HG02798 (cell line): ENCODE results near the gene PLXDC2.

ENCODE experiments used
- ATAC-seq: cut with Tn5 transposase; IDR thresholded peaks from one replicate; pipeline ENCODE4 v1.9.1; 2021; ENCODE audit warnings: mild to moderate bottlenecking; ENCODE audit not compliant: unreplicated experiment, poor library complexity

The PLXDC2 gene

GRCh38 chr10:19904202-19904661 lies 88.0 kb downstream of the PLXDC2 start:
- peak; percentile 87 for ATAC-seq

GRCh38 chr10:19906108-19906791 lies 90.0 kb downstream of the PLXDC2 start:
- ATAC-seq = no peak

- ATAC-seq = no peak
Observed at GRCh38 chr10:19908991-19909696, 92.9 kb downstream of the PLXDC2 start.

- ATAC-seq = no peak
Observed at GRCh38 chr10:19911886-19912285, 95.7 kb downstream of the PLXDC2 start.

- no peak for ATAC-seq
Observed at GRCh38 chr10:19913987-19914386, 97.8 kb downstream of the PLXDC2 start.

- ATAC-seq = no peak
Observed at GRCh38 chr10:19915125-19915524, 98.9 kb downstream of the PLXDC2 start.

GRCh38 chr10:19915816-19916215 lies 99.6 kb downstream of the PLXDC2 start:
- ATAC-seq = no peak

GRCh38 chr10:19917751-19918478 lies 101.7 kb downstream of the PLXDC2 start:
- ATAC-seq = no peak

GRCh38 chr10:19918794-19919193 lies 102.6 kb downstream of the PLXDC2 start:
- no peak for ATAC-seq

GRCh38 chr10:19919671-19920070 lies 103.4 kb downstream of the PLXDC2 start:
- no peak for ATAC-seq

- no peak for ATAC-seq
Observed at GRCh38 chr10:19920075-19920726, 104.0 kb downstream of the PLXDC2 start.

GRCh38 chr10:19921300-19922140 lies 105.3 kb downstream of the PLXDC2 start:
- ATAC-seq = no peak

GRCh38 chr10:19922236-19922963 lies 106.2 kb downstream of the PLXDC2 start:
- ATAC-seq = no peak

GRCh38 chr10:19925064-19925463 lies 108.8 kb downstream of the PLXDC2 start:
- ATAC-seq = no peak

GRCh38 chr10:19928936-19929335 lies 112.7 kb downstream of the PLXDC2 start:
- ATAC-seq = no peak

GRCh38 chr10:19929506-19930140 lies 113.4 kb downstream of the PLXDC2 start:
- no peak for ATAC-seq

GRCh38 chr10:19930936-19931893 lies 115.0 kb downstream of the PLXDC2 start:
- ATAC-seq = no peak
